Cardiac muscle cell (in vitro differentiated cells and primary cell): Measurements from ENCODE around the gene FUT1. TPM values are rescaled to one million over a fixed set of nuclear protein-coding genes. Genes with fewer than 3 reads are reported as not detected.
"Not testable (repeated sequence)": the region's sequence is repeated elsewhere in the genome, so short reads cannot be mapped to it uniquely, and the experiment has no call there.

ENCODE experiments used
- DNase-seq, 2 donors: peaks; one replicate each; pipeline versions ENCODE4 v3.0.0 to v3.0.0-alpha.2; 2010 to 2017; ENCODE audit warnings: low read depth in 1 of 2, low spot score in 1 of 2
- H3K27ac ChIP-seq: fragments of 200-600 bp; sonication (generic); 2 replicates; pipeline ENCODE4 v1.5.1; 2016
- H3K27me3 ChIP-seq: fragments of 200-600 bp; sonication (generic); 2 replicates; pipeline ENCODE4 v1.6.0; 2016; ENCODE audit warnings: control low read depth
- H3K36me3 ChIP-seq: fragments of 200-600 bp; sonication (generic); 2 replicates; pipeline ENCODE4 v1.5.1; 2016; ENCODE audit warnings: control low read depth
- H3K4me1 ChIP-seq: fragments of 200-600 bp; sonication (generic); 2 replicates; pipeline ENCODE4 v1.8.1; 2017; ENCODE audit warnings: low read depth, mild to moderate bottlenecking, mixed run types
- H3K4me3 ChIP-seq: fragments of 200-600 bp; sonication (generic); 2 replicates; pipeline ENCODE4 v1.5.1; 2016; ENCODE audit warnings: mild to moderate bottlenecking
- H3K9me3 ChIP-seq: fragments of 200-600 bp; sonication (generic); 2 replicates; pipeline ENCODE4 v1.5.1; 2017; ENCODE audit warnings: low read depth, mild to moderate bottlenecking, control low read depth
- polyA plus RNA-seq: library from polyadenylated mRNA; unstranded; fragments of >200 nt; fragmentation: Nextera tagmentation; extraction: Ambion mirVana; gene quantifications from 2 replicates; pipeline ENCODE4 v1.2.1, GENCODE V29; 2016
- total RNA-seq: library from RNA; depleted of rRNA; stranded (reverse); fragments of >200 nt; gene quantifications from 2 replicates; pipeline ENCODE4 v1.2.3, GENCODE V29; 2016
- TF ChIP-seq, protein P1 (sequence below): IDR thresholded peaks from 2 replicates; pipeline ENCODE4 v1.5.1; 2012; ENCODE audit warnings: low read depth, mild to moderate bottlenecking, low read length

FUT1 gene
- total and polyA plus RNA-seq, 2 experiments from 2014 or later, result 0.21 TPM; not detected in 1

DNA sequence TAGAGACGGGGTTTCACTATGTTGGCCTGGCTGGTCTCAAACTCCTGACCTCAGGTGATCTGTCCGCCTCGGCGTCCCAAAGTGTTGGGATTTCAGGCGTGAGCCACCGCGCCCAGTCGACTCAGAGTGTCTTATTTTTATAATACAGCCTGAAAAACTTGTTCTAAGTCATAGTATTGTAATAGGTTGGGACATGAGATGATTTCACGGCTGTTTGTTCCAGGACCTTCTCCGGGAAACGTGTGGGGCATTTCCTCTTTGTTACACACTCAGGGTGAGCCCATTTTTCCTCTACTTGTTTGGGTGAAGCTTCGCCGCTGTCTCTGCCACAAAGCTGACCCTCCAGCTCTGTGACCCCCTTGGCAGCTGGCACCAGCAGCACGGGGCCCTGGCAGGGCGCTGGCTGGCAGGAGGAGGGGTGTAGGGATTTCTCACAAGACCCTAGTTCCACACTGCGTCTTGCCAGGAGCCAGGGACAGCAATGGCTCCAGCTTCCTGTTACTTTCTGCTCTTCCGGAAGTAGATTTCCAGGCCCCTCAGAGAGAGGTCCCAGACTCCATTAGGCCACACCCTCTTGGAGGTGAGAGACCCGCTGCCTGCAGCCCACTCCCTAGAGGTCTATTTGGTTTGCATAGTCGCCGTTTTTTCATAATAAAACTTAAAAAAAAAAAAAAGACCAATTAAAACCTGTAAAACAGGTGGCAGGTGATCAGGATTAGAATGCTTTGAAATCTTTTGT, 18.5 kb upstream of the FUT1 start:
- H3K4me1 ChIP-seq, result no peaks in the 10 kb centered on the region
- no peaks in the 10 kb centered on the region for H3K36me3 ChIP-seq
- H3K27me3 ChIP-seq, result no peaks in the 10 kb centered on the region
- no peak overlapping the region for H3K4me3 ChIP-seq
- TF ChIP-seq, protein P1, sequence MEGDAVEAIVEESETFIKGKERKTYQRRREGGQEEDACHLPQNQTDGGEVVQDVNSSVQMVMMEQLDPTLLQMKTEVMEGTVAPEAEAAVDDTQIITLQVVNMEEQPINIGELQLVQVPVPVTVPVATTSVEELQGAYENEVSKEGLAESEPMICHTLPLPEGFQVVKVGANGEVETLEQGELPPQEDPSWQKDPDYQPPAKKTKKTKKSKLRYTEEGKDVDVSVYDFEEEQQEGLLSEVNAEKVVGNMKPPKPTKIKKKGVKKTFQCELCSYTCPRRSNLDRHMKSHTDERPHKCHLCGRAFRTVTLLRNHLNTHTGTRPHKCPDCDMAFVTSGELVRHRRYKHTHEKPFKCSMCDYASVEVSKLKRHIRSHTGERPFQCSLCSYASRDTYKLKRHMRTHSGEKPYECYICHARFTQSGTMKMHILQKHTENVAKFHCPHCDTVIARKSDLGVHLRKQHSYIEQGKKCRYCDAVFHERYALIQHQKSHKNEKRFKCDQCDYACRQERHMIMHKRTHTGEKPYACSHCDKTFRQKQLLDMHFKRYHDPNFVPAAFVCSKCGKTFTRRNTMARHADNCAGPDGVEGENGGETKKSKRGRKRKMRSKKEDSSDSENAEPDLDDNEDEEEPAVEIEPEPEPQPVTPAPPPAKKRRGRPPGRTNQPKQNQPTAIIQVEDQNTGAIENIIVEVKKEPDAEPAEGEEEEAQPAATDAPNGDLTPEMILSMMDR, result no peak
- no peak for DNase-seq
- no peaks in the 10 kb centered on the region for H3K9me3 ChIP-seq
- H3K27ac ChIP-seq, result no peak overlapping the region

DNA sequence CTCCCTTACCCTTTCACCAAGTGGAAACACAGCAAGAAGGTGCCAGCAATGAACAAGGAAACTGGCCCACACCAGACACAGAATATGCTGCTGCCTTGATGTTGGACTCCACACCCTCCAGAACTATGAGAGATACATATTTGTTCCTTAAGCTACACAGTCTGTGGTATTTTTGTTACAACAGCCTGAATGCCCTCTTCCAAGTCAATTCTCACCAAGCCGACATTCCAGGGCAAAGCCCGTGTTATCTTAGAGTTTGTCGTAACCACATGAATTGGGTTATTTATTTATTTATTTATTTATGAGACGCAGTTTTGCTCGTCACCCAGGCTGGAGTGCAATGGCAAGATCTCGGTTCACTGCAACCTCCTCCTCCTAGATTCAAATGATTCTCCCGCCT, 17.8 kb upstream of the FUT1 start:
- no peaks in the 10 kb centered on the region for H3K4me1 ChIP-seq
- H3K36me3 ChIP-seq, result no peaks in the 10 kb centered on the region
- H3K9me3 ChIP-seq, result no peaks in the 10 kb centered on the region
- TF ChIP-seq, protein P1, result no peak
- H3K27me3 ChIP-seq, result no peaks in the 10 kb centered on the region
- H3K27ac ChIP-seq, result no peak overlapping the region
- DNase-seq, result peak in 1 of 2 donors; percentile 88
- H3K4me3 ChIP-seq, result no peak overlapping the region

DNA sequence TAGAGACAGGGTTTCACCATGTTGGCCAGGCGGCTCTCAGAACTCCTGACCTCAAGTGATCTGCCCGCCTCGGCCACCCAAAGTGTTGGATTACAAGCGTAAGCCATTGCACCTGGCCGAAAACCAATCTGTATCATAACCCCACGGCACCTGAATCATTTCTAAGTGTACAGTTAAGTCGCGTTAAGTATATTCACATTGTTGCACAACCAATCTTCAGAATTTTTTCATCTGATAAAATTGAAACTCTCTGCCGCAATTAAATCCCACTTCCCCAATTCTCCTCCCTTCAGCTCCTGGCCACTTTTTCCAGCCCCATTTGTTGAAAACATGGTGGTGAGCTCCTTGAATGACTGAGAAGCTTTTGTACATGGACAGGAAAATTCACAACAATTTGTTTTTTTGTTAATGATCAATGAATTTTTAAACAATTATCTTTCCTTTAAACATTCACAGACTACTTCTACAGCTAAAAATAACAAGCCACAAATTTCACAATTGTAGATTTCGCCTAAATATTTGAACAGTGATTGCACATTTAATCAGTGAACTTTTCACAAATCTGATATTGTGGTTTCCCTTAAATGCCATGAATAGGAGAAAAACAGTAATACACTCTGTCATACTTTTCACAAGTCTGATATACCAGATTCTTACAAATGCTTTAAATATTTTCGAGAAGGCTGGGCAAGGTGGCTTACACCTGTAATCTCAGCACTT, 16.7 kb upstream of the FUT1 start:
- Histone ChIP-seq H3K9me3 (no peaks in the 10 kb centered on the region), H3K27me3 (no peaks in the 10 kb centered on the region), H3K4me1 (no peaks in the 10 kb centered on the region), H3K36me3 (no peaks in the 10 kb centered on the region), H3K27ac (no peak overlapping the region), H3K4me3 (no peak overlapping the region)
- TF ChIP-seq, protein P1, result no peak
- peak in 1 of 2 donors; percentile 67 for DNase-seq

DNA sequence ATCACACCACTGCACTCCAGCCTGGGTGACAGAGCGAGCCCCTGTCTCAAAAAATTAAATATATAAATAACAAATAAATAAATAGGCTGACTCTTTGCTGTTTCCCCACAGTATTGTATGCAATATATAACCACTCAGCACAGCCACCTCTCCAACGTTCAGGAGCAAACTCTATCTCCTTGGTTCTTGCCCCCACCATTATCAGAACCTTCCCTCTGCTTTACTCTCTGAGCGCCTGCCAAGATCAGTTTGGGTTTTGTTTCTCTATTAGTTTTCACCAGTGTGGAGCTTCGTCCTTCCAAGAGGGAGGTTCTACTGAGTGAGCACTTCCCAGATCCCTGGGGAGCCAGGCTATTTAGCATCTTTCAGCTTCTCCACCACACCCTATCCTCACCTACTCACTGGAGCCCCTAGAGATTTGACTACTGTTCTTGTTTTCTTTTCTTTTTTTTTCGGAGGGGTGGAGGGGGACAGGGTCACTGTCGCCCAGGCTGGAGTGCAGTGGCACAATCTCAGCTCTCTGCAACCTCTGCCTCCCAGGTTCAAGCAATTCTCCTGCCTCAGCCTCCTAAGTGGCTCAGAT, 15.8 kb upstream of the FUT1 start:
- not testable (repeated sequence) for DNase-seq, H3K4me1 ChIP-seq, H3K27ac ChIP-seq, H3K36me3 ChIP-seq, H3K4me3 ChIP-seq, H3K27me3 ChIP-seq, H3K9me3 ChIP-seq

DNA sequence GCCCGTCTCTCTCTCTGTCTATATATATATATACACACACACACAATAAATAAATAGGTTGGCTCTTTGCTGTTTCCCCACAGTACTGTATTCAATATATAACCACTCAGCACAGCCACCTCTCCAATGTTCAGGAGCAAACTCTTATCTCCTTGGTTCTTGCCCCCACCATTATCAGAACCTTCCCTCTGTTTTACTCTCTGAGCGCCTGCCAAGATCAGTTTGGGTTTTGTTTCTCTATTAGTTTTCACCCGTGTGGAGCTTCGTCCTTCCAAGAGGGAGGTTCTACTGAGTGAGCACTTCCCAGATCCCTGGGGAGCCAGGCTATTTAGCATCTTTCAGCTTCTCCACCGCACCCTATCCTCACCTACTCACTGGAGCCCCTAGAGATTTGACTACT, 13.4 kb upstream of the FUT1 start:
- not testable (repeated sequence) for H3K36me3 ChIP-seq, H3K4me3 ChIP-seq, H3K9me3 ChIP-seq, H3K27ac ChIP-seq, H3K4me1 ChIP-seq, DNase-seq, H3K27me3 ChIP-seq

DNA sequence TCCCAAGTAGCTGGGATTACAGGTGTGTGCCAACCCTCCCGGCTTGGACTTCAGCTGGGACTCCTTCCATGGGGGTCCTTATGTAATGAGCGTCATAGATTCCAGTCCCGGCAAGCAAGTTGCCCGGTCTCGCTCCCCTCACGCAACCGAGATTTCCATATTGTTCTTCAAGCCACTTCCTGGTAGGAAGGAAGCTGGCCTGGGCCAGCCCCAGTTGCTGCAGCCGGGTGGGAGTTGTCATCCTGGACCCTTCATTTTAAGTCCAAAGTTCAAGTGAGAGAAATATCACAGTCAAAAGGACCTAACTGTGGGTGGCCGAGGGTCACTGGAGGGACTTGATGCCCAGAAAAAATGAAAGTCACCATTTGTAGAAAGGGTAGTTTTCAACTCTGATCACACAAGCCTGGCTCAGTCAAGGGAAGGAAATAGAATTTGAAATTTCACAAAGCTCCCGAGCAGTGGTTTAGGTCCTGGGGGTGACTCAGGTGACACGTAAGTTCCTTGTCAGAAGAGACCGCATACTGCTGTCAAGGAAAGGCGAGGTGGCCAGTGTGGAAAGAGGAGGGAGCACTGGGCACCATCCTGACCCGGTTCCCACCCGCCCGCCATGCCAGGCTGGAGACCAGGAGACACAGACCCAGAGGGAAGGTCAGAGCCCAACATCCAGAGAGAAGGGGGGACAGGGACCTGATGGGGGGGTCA, 8.2 kb upstream of the FUT1 start:
- TF ChIP-seq, protein P1, result no peak

More for the DNA sequence above, 8.2 kb upstream of the FUT1 start:
- H3K9me3 ChIP-seq, result no peaks in the 10 kb centered on the region
- H3K27ac ChIP-seq, result no peak overlapping the region
- no peak for DNase-seq
- peaks cover 8% of the 10 kb centered on the region for H3K27me3 ChIP-seq
- H3K4me1 ChIP-seq, result no peaks in the 10 kb centered on the region
- H3K36me3 ChIP-seq, result no peaks in the 10 kb centered on the region
- no peak overlapping the region for H3K4me3 ChIP-seq
